ENCODE measurements around the gene MAGEB17. TPM values are rescaled to one million over a fixed set of nuclear protein-coding genes. Genes with fewer than 3 reads are reported as not detected.
"Not testable (repeated sequence)": the region's sequence is repeated elsewhere in the genome, so short reads cannot be mapped to it uniquely, and the experiment has no call there.

The MAGEB17 gene
- total RNA-seq, 2 donors from 2014 or later, result not detected

- intact Hi-C loops (cut with DNase I), result no loop called here
- no peak overlapping the region for H3K4me3 ChIP-seq
- H3K9ac ChIP-seq (ENCODE audit: low read depth in 2 of 2, low read length in 2 of 2), result no peak overlapping the region
- no peak overlapping the region for H3K27ac ChIP-seq
- no peaks in the 10 kb centered on the region for H3K9me3 ChIP-seq
- DNase-seq, result no peak
- no peaks in the 10 kb centered on the region for H3K4me1 ChIP-seq
- no peak for TF ChIP-seq CTCF (IDR thresholded peaks at IDR 0.05)
- H3K27me3 ChIP-seq, result no peaks in the 10 kb centered on the region
- no peaks in the 10 kb centered on the region for H3K36me3 ChIP-seq
These were observed 10.5 kb upstream of the MAGEB17 start for GRCh38 chrX:16156692-16157331.

- Histone ChIP-seq H3K4me3 (no peak overlapping the region), H3K9ac (ENCODE audit: low read depth in 2 of 2, low read length in 2 of 2) (no peak overlapping the region), H3K27me3 (no peaks in the 10 kb centered on the region), H3K4me1 (no peaks in the 10 kb centered on the region), H3K9me3 (no peaks in the 10 kb centered on the region), H3K27ac (no peak overlapping the region), H3K36me3 (no peaks in the 10 kb centered on the region)
- TF ChIP-seq CTCF (IDR thresholded peaks at IDR 0.05), result no peak
- intact Hi-C loops (cut with DNase I), result no loop called here
- no peak for DNase-seq
These were observed 6.6 kb upstream of the MAGEB17 start for GRCh38 chrX:16160729-16161128.

GRCh38 chrX:16161173-16161572, 6.1 kb upstream of the MAGEB17 start:
- H3K27ac ChIP-seq; H3K27me3 ChIP-seq; DNase-seq; H3K36me3 ChIP-seq; H3K9me3 ChIP-seq; intact Hi-C loops (cut with DNase I); H3K9ac ChIP-seq (ENCODE audit: low read depth in 2 of 2, low read length in 2 of 2); H3K4me1 ChIP-seq; H3K4me3 ChIP-seq: not testable (repeated sequence)

- H3K4me3 ChIP-seq, result no peak overlapping the region
- intact Hi-C loops (cut with DNase I), result no loop called here
- no peak overlapping the region for H3K9ac ChIP-seq (ENCODE audit: low read depth in 2 of 2, low read length in 2 of 2)
- H3K27me3 ChIP-seq, result no peaks in the 10 kb centered on the region
- no peaks in the 10 kb centered on the region for H3K4me1 ChIP-seq
- H3K36me3 ChIP-seq, result no peaks in the 10 kb centered on the region
- no peak for DNase-seq
- H3K9me3 ChIP-seq, result no peaks in the 10 kb centered on the region
- no peak for TF ChIP-seq CTCF (IDR thresholded peaks at IDR 0.05)
- H3K27ac ChIP-seq, result no peak overlapping the region
These were observed 4.9 kb upstream of the MAGEB17 start for GRCh38 chrX:16162391-16162790.

GRCh38 chrX:16164748-16165147, 2.5 kb upstream of the MAGEB17 start:
- no peaks in the 10 kb centered on the region for H3K4me1 ChIP-seq
- no peak for DNase-seq

More at GRCh38 chrX:16164748-16165147, 2.5 kb upstream of the MAGEB17 start:
- Histone ChIP-seq H3K4me3 (no peak overlapping the region), H3K27me3 (no peaks in the 10 kb centered on the region), H3K36me3 (no peaks in the 10 kb centered on the region), H3K9ac (ENCODE audit: low read depth in 2 of 2, low read length in 2 of 2) (no peak overlapping the region), H3K27ac (no peak overlapping the region), H3K9me3 (no peaks in the 10 kb centered on the region)
- TF ChIP-seq CTCF (IDR thresholded peaks at IDR 0.05), result no peak
- intact Hi-C loops (cut with DNase I), result no loop called here
